Right lobe of liver (tissue), 6 donors: Measurements from ENCODE around the gene CACNA1F. TPM values are rescaled to one million over a fixed set of nuclear protein-coding genes. Genes with fewer than 3 reads are reported as not detected.
A peak's percentile ranks its signal among the peaks of the same experiment; 100 is the strongest.

Experiments
- ATAC-seq, 4 donors: fragments of 200-7000 bp; cut with Tn5 transposase; one replicate each; pipeline ENCODE4 v1.9.1; 2020; ENCODE audit warnings: mild to moderate bottlenecking in 4 of 4, moderate library complexity in 4 of 4
- DNase-seq, 3 donors: peaks; one replicate each; pipeline ENCODE4 v3.0.0-alpha.2; 2020
- H3K27ac ChIP-seq, 3 donors: fragments of 200-600 bp; one replicate each; pipeline ENCODE4 v1.8.0; 2022
- H3K27me3 ChIP-seq, 2 donors: fragments of 200-600 bp; one replicate each; pipeline ENCODE4 v1.8.0; 2022
- H3K36me3 ChIP-seq, 4 donors: fragments of 200-600 bp; sonication (generic) in 1 of 4; one replicate each; pipeline versions ENCODE4 v1.5.1 to v1.8.0; 2017 to 2022; ENCODE audit warnings: control low read depth in 1 of 4
- H3K4me1 ChIP-seq, 4 donors: fragments of 200-600 bp; sonication (generic) in 1 of 4; one replicate each; pipeline versions ENCODE4 v1.5.1 to v1.8.0; 2017 to 2022; ENCODE audit warnings: control low read depth in 1 of 4
- H3K4me3 ChIP-seq, 3 donors: fragments of 200-600 bp; one replicate each; pipeline ENCODE4 v1.8.0; 2022
- H3K9me3 ChIP-seq, 4 donors: fragments of 200-600 bp; sonication (generic) in 1 of 4; one replicate each; pipeline versions ENCODE4 v1.5.1 to v1.8.0; 2017 to 2022; ENCODE audit warnings: control low read depth in 1 of 4
- POLR2A ChIP-seq: fragments of 450-650 bp; IDR thresholded peaks from one replicate; pipeline ENCODE4 v1.6.1; 2017; ENCODE audit warnings: antibody characterized with exemption, mild to moderate bottlenecking
- WGBS: methylation state at CpG from one replicate; pipeline ENCODE4 v1.1.6; 2018; ENCODE audit warnings: low coverage, low lambda C conversion rate; ENCODE audit not compliant: insufficient coverage; ENCODE audit errors: missing lambda C conversion rate; 5-methylcytosine and 5-hydroxymethylcytosine counted together
- intact Hi-C, 2 donors: fragments of 100-400 bp; cut with DNase I; formaldehyde crosslinking; loops; one replicate each; pipeline versions ENCODE4 v1.11.2 to v1.14.1; 2022
- total RNA-seq, 6 experiments: library from RNA; depleted of rRNA in 2 of 6; stranded (reverse); fragments of >200 nt in 2 of 6; fragmentation: NEBNext Ultra II Directional in 3 of 6; extraction: Animal tissue kit (Norgen Biotek cat#: 25700) in 3 of 6; gene quantifications; one replicate each; pipeline versions ENCODE4 v1.1.0 to v1.2.4, GENCODE V29; 2016 to 2023
- TF ChIP-seq, protein P1 (sequence below), 4 donors: fragments of 200-600 bp in 3 of 4; fragments of 450-650 bp in 1 of 4; IDR thresholded peaks; one replicate each; pipeline versions ENCODE4 v1.5.1 to v1.8.0; 2016 to 2022; ENCODE audit warnings: antibody characterized with exemption in 4 of 4, mild to moderate bottlenecking in 2 of 4
- donor health status: DM: no; HTN: yes; CAD: no.
- donor health status: DM: no; HTN: no; CAD: no.
- donor health status: DM: no; HTN: no; CAD: no.
- donor health status: DM: no; HTN: yes; CAD: no.
- donor health status: DM: no; HTN: yes; CAD: no.

CACNA1F gene
- total RNA-seq, 6 experiments from 2014 or later: 0.06 TPM; not detected in 5

DNA sequence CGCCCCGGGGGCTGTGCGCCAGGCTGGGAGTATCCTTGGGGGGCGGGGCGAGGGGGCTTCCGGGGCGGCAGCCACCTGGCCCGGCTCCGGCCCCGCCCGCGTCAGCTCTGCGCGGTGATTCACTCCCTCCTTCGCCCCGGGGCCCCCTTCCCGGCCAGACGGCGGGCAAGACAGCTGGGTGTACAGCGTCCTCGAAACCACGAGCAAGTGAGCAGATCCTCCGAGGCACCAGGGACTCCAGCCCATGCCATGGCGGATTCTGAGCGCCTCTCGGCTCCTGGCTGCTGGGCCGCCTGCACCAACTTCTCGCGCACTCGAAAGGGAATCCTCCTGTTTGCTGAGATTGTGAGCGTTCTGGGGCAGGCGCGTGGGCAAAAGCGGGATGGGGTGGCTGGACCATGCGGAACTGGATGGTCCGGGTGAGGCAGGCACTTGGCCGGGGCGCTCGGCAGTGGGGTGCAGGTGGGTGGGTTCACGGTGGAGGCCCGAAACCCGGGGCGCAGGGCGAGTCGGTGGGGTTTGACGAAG, 61.3 kb downstream of the CACNA1F start, which contains the start of gene PLP2:
Gene PLP2, plus strand, starts transcription at position 147 of the 528 bp plus-strand sequence. Its CDS starts 103 bp downstream, at position 250.
- no peaks in the 10 kb centered on the region for H3K27me3 ChIP-seq
- no peaks in the 10 kb centered on the region for H3K36me3 ChIP-seq
- WGBS: 43% methylated on average over 25 of the region's 46 CpGs
- intact Hi-C loops: no loop called here
- peaks cover 0 to 5% (median 0%) of the 10 kb centered on the region in 4 donors for H3K4me1 ChIP-seq
- peak within 1 kb of the TSS; percentile 31 to 55 (median 43) for H3K4me3 ChIP-seq
- ATAC-seq (peak; percentile 20 to 55 (median 38)), DNase-seq (peak; percentile 48 to 61 (median 55))
- peak; percentile 16 for TF ChIP-seq POLR2A
- TF ChIP-seq, protein P1, sequence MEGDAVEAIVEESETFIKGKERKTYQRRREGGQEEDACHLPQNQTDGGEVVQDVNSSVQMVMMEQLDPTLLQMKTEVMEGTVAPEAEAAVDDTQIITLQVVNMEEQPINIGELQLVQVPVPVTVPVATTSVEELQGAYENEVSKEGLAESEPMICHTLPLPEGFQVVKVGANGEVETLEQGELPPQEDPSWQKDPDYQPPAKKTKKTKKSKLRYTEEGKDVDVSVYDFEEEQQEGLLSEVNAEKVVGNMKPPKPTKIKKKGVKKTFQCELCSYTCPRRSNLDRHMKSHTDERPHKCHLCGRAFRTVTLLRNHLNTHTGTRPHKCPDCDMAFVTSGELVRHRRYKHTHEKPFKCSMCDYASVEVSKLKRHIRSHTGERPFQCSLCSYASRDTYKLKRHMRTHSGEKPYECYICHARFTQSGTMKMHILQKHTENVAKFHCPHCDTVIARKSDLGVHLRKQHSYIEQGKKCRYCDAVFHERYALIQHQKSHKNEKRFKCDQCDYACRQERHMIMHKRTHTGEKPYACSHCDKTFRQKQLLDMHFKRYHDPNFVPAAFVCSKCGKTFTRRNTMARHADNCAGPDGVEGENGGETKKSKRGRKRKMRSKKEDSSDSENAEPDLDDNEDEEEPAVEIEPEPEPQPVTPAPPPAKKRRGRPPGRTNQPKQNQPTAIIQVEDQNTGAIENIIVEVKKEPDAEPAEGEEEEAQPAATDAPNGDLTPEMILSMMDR (IDR thresholded peaks at IDR 0.05): no peak
- peak within 1 kb of the TSS; percentile 6 to 62 (median 47) for H3K27ac ChIP-seq
- no peaks in the 10 kb centered on the region for H3K9me3 ChIP-seq

DNA sequence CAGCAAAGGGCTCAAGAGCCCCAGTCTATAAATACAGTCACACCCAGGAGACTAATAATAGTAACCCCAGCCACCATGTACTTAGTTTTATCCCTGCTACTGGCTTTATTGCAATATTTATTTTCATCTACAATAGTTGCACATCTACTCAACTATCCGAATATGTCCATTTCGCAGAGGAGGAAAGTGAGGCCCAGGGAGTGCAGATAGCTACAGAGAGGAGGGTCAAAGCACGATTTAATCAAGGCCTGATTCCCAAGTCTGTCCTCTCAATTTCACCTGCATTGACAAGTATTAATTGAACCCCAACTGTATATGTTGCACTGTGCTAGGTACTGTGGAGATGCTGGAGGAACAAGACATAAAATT, 65.4 kb downstream of the CACNA1F start:
- DNase-seq (no peak), ATAC-seq (no peak)

DNA sequence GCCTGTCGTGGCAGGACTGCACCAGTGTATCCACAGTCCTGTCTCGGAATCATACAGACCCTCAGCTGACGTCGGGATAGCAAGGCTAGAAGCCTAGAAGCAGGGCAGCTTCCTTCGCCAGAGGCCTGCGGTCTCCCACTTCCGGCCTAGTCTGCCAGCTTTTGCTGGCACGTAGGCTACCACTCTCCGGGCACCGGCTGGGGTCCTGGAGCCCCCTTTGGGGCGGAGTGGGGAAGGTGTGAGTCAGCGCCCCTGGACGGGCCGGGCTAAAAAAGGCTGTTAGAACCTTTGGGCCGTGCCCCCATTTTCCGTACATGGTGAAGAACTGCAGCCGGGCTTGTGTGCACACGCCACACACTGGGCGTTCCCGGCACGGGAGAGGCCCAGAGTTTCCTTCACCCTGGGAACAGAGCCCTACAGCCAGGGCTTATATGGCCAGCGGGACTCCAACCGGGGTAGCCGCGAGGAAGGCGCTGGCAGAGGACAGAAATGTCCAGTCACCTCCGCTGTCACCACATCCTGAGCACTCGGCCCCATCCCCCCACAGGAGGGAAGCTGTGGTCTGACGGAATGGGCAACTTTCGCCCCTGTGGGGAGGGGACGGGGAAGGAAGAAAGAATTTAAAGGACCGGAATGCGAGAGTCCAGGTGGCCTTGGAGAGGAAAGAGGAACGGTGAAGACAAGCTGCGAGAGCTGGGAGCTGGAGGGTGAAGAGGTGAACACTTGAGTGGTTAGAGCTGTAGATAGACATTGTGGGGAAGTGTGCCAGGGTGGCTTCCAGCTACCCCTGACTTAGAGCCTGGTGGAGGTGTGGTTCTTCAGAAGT, 66.0 kb downstream of the CACNA1F start:
- intact Hi-C loops: no loop called here
- Histone ChIP-seq H3K4me3 (peak overlapping the region in 2 of 3 donors; percentile 11 to 43), H3K4me1 (no peaks in the 10 kb centered on the region), H3K36me3 (no peaks in the 10 kb centered on the region), H3K27ac (peak overlapping the region; percentile 47 to 83 (median 81)), H3K9me3 (no peaks in the 10 kb centered on the region), H3K27me3 (no peaks in the 10 kb centered on the region)
- WGBS: 34% methylated on average over 17 of the region's 35 CpGs
- DNase-seq (peak in 2 of 3 donors; percentile 56 to 74), ATAC-seq (peak in 3 of 4 donors; percentile 1 to 18 (median 4))
- no peak for TF ChIP-seq POLR2A
- TF ChIP-seq, protein P1 (IDR thresholded peaks at IDR 0.05): no peak

More for the DNA sequence above, 65.4 kb downstream of the CACNA1F start:
- 43% methylated on average over 3 of the region's 3 CpGs for WGBS
- no peak for TF ChIP-seq POLR2A
- TF ChIP-seq, protein P1 (IDR thresholded peaks at IDR 0.05): no peak
- intact Hi-C loops: no loop called here
- peak overlapping the region in 2 of 3 donors; percentile 81 to 83 for H3K27ac ChIP-seq
- H3K27me3 ChIP-seq: no peaks in the 10 kb centered on the region
- H3K4me3 ChIP-seq: peak overlapping the region in 1 of 3 donors; percentile 43
- no peaks in the 10 kb centered on the region for H3K36me3 ChIP-seq
- H3K9me3 ChIP-seq: no peaks in the 10 kb centered on the region
- peaks cover 0 to 2% (median 0%) of the 10 kb centered on the region in 4 donors for H3K4me1 ChIP-seq

DNA sequence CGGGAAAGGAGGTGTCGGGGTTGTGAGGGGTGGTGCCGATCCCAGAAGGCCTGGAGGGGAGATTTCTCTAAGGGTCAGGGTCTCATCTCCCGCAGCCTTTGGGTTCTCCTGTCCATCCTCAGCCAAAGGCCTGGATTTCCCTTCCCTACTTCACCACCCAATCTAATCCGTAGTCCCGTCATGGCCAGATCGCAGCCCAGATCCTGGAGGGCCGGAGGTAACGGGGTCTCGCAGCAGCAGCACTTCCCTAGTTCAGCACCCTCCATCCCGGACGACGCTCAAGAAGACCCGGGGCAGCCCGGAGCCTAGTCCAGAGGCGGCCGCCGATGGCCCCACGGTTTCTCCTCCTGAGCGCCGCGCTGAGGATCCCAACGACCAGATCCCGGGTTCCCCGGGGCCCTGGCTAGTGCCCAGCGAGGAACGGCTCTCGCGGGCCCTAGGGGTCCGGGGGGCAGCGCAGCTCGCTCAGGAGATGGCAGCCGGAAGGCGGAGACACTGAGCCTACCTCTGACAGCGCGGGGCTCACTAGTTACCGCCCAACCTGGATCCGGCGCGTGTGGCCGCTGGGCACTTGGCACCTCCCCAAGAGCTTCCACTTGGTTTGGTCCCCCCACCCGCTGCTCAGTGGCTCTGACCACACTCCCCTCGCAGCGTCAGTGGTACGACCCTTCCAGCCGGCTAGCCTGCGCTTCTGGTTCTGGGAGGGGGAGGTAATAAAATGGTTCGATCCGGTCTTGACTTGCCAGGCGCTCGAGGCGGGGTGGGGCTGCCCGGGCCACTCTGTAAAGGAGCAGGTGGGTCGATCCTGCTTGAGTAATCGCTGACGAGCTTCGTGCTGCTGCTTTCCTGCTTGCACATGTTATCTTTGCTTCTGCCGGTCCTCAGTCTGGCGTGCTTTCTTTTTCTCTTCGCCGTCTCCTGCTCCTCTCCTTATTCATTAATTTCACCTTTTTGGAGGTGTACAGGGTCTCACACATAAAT, 66.9 kb downstream of the CACNA1F start:
- TF ChIP-seq, protein P1 (IDR thresholded peaks at IDR 0.05): peak in 1 of 4 donors; percentile 12
- no peak for TF ChIP-seq POLR2A
- H3K9me3 ChIP-seq: no peaks in the 10 kb centered on the region
- ATAC-seq (peak; percentile 5 to 45 (median 9)), DNase-seq (peak; percentile 65 to 85 (median 69))
- WGBS: 49% methylated on average over 8 of the region's 61 CpGs
- peak overlapping the region; percentile 47 to 83 (median 81) for H3K27ac ChIP-seq
- H3K36me3 ChIP-seq: no peaks in the 10 kb centered on the region
- peak overlapping the region in 2 of 3 donors; percentile 11 to 43 for H3K4me3 ChIP-seq
- intact Hi-C loops: no loop called here
- no peaks in the 10 kb centered on the region for H3K4me1 ChIP-seq
- no peaks in the 10 kb centered on the region for H3K27me3 ChIP-seq
